SK-N-MC (cell line): Measurements from ENCODE around the gene ZNF462.

ENCODE experiments used
- EZH2 ChIP-seq: fragments of 200-600 bp; sonication (generic); IDR thresholded peaks from one replicate; pipeline ENCODE4 v1.6.1; 2017; ENCODE audit warnings: antibody characterized with exemption
- POLR2AphosphoS5 ChIP-seq: IDR thresholded peaks from 2 replicates; pipeline ENCODE4 v1.6.1; 2012; ENCODE audit warnings: mild to moderate bottlenecking, low read depth, low read length, borderline replicate concordance

DNA sequence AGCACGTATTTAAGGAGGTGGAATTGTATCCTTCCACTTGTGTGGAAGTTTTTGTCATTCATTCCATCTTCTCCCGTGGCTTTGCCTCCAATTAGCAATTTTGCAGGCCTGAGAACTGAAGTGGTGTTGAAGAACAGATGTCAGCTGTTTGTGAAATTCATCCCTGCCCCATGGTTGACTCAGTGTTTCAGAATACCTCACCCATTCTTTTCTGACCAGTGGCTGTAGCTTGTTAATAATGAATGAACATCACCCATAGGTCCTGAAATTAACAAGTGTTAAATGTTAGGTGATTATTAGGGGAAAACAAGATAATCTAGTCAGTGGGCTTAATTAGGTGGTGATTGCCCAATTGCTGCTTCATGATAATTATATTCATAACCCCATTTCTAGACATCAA, 11.7 kb downstream of the ZNF462 start:
- no peak for TF ChIP-seq POLR2AphosphoS5
- no peak for TF ChIP-seq EZH2
